ENCODE measurements around the gene CDX4. TPM values are rescaled to one million over a fixed set of nuclear protein-coding genes. Genes with fewer than 3 reads are reported as not detected.
"Not testable (repeated sequence)": the region's sequence is repeated elsewhere in the genome, so short reads cannot be mapped to it uniquely, and the experiment has no call there.

The CDX4 gene
- total RNA-seq, 1 experiment from 2014 or later = not detected

DNA sequence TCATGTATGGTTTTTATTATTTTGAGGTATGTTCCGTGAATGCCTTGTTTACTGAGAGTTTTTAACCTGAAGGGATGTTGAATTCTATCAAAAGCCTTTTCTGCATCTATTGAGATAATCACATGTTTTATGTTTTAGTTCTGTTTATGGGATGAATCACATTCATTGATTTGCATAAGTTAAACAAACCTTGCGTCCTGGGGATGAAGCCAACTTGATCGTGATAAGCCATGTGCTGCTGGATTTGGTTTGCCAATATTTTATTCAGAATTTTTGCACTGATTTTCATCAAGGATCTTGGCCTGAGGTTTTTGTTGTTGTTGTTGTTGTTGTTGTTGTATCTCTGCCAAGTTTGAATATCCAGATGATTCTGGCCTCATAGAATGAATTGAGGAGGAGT lies 43.8 kb downstream of the CDX4 start (continued):
- TF ChIP-seq RAD21 (IDR thresholded peaks at IDR 0.05; ENCODE audit: low read depth) (no peak), ELF1 (IDR thresholded peaks at IDR 0.05; ENCODE audit: borderline replicate concordance, low read depth) (no peak), SP1 (IDR thresholded peaks at IDR 0.05; ENCODE audit: low read depth) (no peak), FOSL1 (IDR thresholded peaks at IDR 0.05; ENCODE audit: low read depth) (no peak)
- TF ChIP-seq, protein P1, sequence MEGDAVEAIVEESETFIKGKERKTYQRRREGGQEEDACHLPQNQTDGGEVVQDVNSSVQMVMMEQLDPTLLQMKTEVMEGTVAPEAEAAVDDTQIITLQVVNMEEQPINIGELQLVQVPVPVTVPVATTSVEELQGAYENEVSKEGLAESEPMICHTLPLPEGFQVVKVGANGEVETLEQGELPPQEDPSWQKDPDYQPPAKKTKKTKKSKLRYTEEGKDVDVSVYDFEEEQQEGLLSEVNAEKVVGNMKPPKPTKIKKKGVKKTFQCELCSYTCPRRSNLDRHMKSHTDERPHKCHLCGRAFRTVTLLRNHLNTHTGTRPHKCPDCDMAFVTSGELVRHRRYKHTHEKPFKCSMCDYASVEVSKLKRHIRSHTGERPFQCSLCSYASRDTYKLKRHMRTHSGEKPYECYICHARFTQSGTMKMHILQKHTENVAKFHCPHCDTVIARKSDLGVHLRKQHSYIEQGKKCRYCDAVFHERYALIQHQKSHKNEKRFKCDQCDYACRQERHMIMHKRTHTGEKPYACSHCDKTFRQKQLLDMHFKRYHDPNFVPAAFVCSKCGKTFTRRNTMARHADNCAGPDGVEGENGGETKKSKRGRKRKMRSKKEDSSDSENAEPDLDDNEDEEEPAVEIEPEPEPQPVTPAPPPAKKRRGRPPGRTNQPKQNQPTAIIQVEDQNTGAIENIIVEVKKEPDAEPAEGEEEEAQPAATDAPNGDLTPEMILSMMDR (IDR thresholded peaks at IDR 0.05 in 2 of 3, conservative IDR thresholded peaks at IDR 0.05 in 1 of 3; ENCODE audit: borderline replicate concordance in 1 of 3, insufficient read depth in 1 of 3, low read depth in 2 of 3, low read length in 2 of 3) = no peak
- TF ChIP-seq, protein P2, sequence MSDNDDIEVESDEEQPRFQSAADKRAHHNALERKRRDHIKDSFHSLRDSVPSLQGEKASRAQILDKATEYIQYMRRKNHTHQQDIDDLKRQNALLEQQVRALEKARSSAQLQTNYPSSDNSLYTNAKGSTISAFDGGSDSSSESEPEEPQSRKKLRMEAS (IDR thresholded peaks at IDR 0.05) = no peak

DNA sequence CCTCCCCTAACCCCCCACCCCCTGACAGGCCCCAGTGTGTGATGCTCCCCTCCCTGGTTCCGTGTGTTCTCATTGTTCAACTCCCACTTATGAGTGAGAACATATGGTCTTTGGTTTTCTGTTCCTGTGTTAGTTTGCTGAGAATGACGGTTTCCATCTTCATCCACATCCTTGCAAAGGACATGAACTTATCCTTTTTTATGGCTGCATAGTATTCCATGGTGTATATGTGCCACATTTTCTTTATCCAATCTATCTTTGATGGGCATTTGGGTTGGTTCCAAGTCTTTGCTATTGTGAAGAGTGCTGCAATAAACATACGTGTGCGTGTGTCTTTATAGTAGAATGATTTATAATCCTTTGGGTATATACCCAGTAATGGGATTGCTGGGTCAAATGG lies 45.3 kb downstream of the CDX4 start:
- H4K20me1 ChIP-seq (ENCODE audit: insufficient read depth); H3K9me3 ChIP-seq (ENCODE audit: control insufficient read depth in 1 of 2, insufficient read depth in 1 of 2, low read depth in 1 of 2, low read length in 2 of 2); H3K9me2 ChIP-seq (ENCODE audit: insufficient read depth); CTCF ChIA-PET; BruUV-seq (replicated peaks); H3K27ac ChIP-seq (ENCODE audit: low read depth, low read length); RAD21 ChIA-PET (ENCODE audit: low non-redundant PET in 1 of 2, low total read pairs in 2 of 2, uncharacterized antibody in 2 of 2, unreplicated experiment in 2 of 2); H3K4me1 ChIP-seq (ENCODE audit: control insufficient read depth in 1 of 2, insufficient read depth in 2 of 2, low read length in 2 of 2); H3K36me3 ChIP-seq (ENCODE audit: control insufficient read depth in 1 of 2, insufficient read depth in 2 of 2, low read length in 2 of 2); H3K27me3 ChIP-seq (ENCODE audit: insufficient read depth, low read length); intact Hi-C loops (cut with micrococcal nuclease); H3K9ac ChIP-seq (ENCODE audit: low read length); H3K4me3 ChIP-seq (replicated peaks in 1 of 2; ENCODE audit: low read depth in 1 of 2, low read length in 2 of 2); DNase-seq (ENCODE audit: low read depth, low spot score); POLR2A ChIA-PET; H3K79me2 ChIP-seq (ENCODE audit: insufficient read depth, low read length); ATAC-seq; H2AFZ ChIP-seq (ENCODE audit: low read depth, low read length, poor library complexity, severe bottlenecking); H3K4me2 ChIP-seq (ENCODE audit: low read length): not testable (repeated sequence)

Other genes starting within 250 kb of the CDX4 start
- not detected for gene NAP1L2, start 232.2 kb upstream of the CDX4 start, total RNA-seq (2021; ENCODE audit: unreplicated experiment)
- gene CHIC1, start 116.1 kb downstream of the CDX4 start, total RNA-seq (2021; ENCODE audit: unreplicated experiment) = 0.10 TPM